ENCODE results near the gene FNDC3B.

The FNDC3B gene

GRCh38 chr3:172031996-172032395, 7.4 kb upstream of the FNDC3B start:
- DNase-seq (ENCODE audit: insufficient read length, low spot score) = no peak
- TF ChIP-seq CTCF (IDR thresholded peaks at IDR 0.05; ENCODE audit: insufficient read depth, missing control alignments) = no peak
- FAIRE-seq = no peak

- TF ChIP-seq CTCF (IDR thresholded peaks at IDR 0.05; ENCODE audit: insufficient read depth, missing control alignments) = no peak
- FAIRE-seq (no peak), DNase-seq (ENCODE audit: insufficient read length, low spot score) (no peak)
Observed at GRCh38 chr3:172033396-172033795, 6.0 kb upstream of the FNDC3B start.

- TF ChIP-seq CTCF (IDR thresholded peaks at IDR 0.05; ENCODE audit: insufficient read depth, missing control alignments) = peak; percentile 42
- FAIRE-seq (no peak), DNase-seq (ENCODE audit: insufficient read length, low spot score) (no peak)
Observed at GRCh38 chr3:172034786-172035685, 4.3 kb upstream of the FNDC3B start.

GRCh38 chr3:172036541-172037215, 2.7 kb upstream of the FNDC3B start:
- no peak for DNase-seq (ENCODE audit: insufficient read length, low spot score)
- TF ChIP-seq CTCF (IDR thresholded peaks at IDR 0.05; ENCODE audit: insufficient read depth, missing control alignments) = no peak
- no peak for FAIRE-seq

GRCh38 chr3:172038798-172039435, 461 bp upstream of the FNDC3B start:
- FAIRE-seq (no peak), DNase-seq (ENCODE audit: insufficient read length, low spot score) (no peak)
- no peak for TF ChIP-seq CTCF (IDR thresholded peaks at IDR 0.05; ENCODE audit: insufficient read depth, missing control alignments)

- no peak for TF ChIP-seq CTCF (IDR thresholded peaks at IDR 0.05; ENCODE audit: insufficient read depth, missing control alignments)
- DNase-seq (ENCODE audit: insufficient read length, low spot score) (peak; percentile 25), FAIRE-seq (no peak)
Observed at GRCh38 chr3:172040078-172040980, 951 bp downstream of the FNDC3B start.
